Liver (tissue), 9 donors: ENCODE data around the gene PRKCD. TPM values are rescaled to one million over a fixed set of nuclear protein-coding genes. Genes with fewer than 3 reads are reported as not detected.

Experiments used
- DNase-seq: peaks from one replicate; pipeline ENCODE4 v3.0.0-alpha.2; 2017; ENCODE audit warnings: low spot score
- H3K27ac ChIP-seq, 2 donors: one replicate each; pipeline ENCODE4 v1.7.0; 2013; ENCODE audit warnings: inconsistent platforms in 2 of 2, low read length in 2 of 2, control low read depth in 1 of 2, low read depth in 1 of 2, mild to moderate bottlenecking in 1 of 2
- H3K27me3 ChIP-seq, 4 donors: one replicate each; pipeline versions ENCODE4 v1.6.1 to v1.7.0; 2013; ENCODE audit warnings: low read length in 3 of 4, inconsistent platforms in 1 of 4, mild to moderate bottlenecking in 1 of 4, moderate library complexity in 1 of 4; ENCODE audit not compliant: control insufficient read depth in 4 of 4, insufficient read depth in 4 of 4
- H3K36me3 ChIP-seq, 4 donors: one replicate each; pipeline versions ENCODE4 v1.6.1 to v1.7.0; 2013; ENCODE audit warnings: low read length in 3 of 4, mild to moderate bottlenecking in 3 of 4, low read depth in 1 of 4, moderate library complexity in 1 of 4; ENCODE audit not compliant: control insufficient read depth in 4 of 4, insufficient read depth in 3 of 4
- H3K4me1 ChIP-seq, 4 donors: one replicate each; pipeline versions ENCODE4 v1.6.1 to v1.7.0; 2013; ENCODE audit warnings: low read length in 3 of 4, mild to moderate bottlenecking in 3 of 4, moderate library complexity in 1 of 4; ENCODE audit not compliant: control insufficient read depth in 4 of 4, insufficient read depth in 4 of 4
- H3K4me3 ChIP-seq, 3 donors: one replicate each; pipeline versions ENCODE4 v1.6.1 to v1.7.0; 2013; ENCODE audit warnings: low read length in 3 of 3, control low read depth in 1 of 3, low read depth in 1 of 3, mild to moderate bottlenecking in 1 of 3
- H3K9ac ChIP-seq, 2 donors: one replicate each; pipeline ENCODE4 v1.7.0; 2013; ENCODE audit warnings: low read length in 2 of 2, mild to moderate bottlenecking in 2 of 2, moderate library complexity in 2 of 2, control low read depth in 1 of 2, low read depth in 1 of 2
- H3K9me3 ChIP-seq, 4 donors: one replicate each; pipeline versions ENCODE4 v1.6.1 to v1.7.0; 2013; ENCODE audit warnings: low read length in 3 of 4; ENCODE audit not compliant: control insufficient read depth in 4 of 4
- ATF3 ChIP-seq: IDR thresholded peaks from 2 replicates; pipeline ENCODE4 v1.6.1; 2016; ENCODE audit warnings: antibody characterized with exemption
- CTCF ChIP-seq: fragments of 150-350 bp; IDR thresholded peaks from 2 replicates; pipeline ENCODE4 v1.5.1; 2017; ENCODE audit warnings: improper control_type of control experiment, low read depth, low read length; ENCODE audit not compliant: missing input control
- EGR1 ChIP-seq, 2 donors: IDR thresholded peaks; 2 replicates each; pipeline ENCODE4 v1.6.1; 2016 to 2018; ENCODE audit warnings: antibody characterized with exemption in 2 of 2, low read depth in 2 of 2
- FOXA1 ChIP-seq: IDR thresholded peaks from 2 replicates; pipeline ENCODE4 v1.6.1; 2016; ENCODE audit warnings: antibody characterized with exemption
- FOXA2 ChIP-seq: IDR thresholded peaks from 2 replicates; pipeline ENCODE4 v1.6.1; 2016; ENCODE audit warnings: antibody characterized with exemption
- GABPA ChIP-seq, 2 donors: IDR thresholded peaks in 1 of 2; conservative IDR thresholded peaks in 1 of 2; 2 replicates each; pipeline ENCODE4 v1.6.1; 2016; ENCODE audit warnings: antibody characterized with exemption in 2 of 2, mild to moderate bottlenecking in 1 of 2, moderate library complexity in 1 of 2
- HNF4A ChIP-seq, 2 donors: conservative IDR thresholded peaks; 2 replicates each; pipeline ENCODE4 v1.6.1; 2016; ENCODE audit warnings: antibody characterized with exemption in 2 of 2, mild to moderate bottlenecking in 2 of 2
- HNF4G ChIP-seq: IDR thresholded peaks from 2 replicates; pipeline ENCODE4 v1.6.1; 2016; ENCODE audit warnings: antibody characterized with exemption
- JUND ChIP-seq, 2 donors: IDR thresholded peaks; 2 replicates each; pipeline ENCODE4 v1.6.1; 2016; ENCODE audit warnings: antibody characterized with exemption in 2 of 2
- MAX ChIP-seq: IDR thresholded peaks from 2 replicates; pipeline ENCODE4 v1.6.1; 2016; ENCODE audit warnings: antibody characterized with exemption
- NR2F2 ChIP-seq: IDR thresholded peaks from 2 replicates; pipeline ENCODE4 v1.6.1; 2016; ENCODE audit warnings: antibody characterized with exemption
- RAD21 ChIP-seq, 2 donors: IDR thresholded peaks; 2 replicates each; pipeline ENCODE4 v1.6.1; 2016; ENCODE audit warnings: antibody characterized with exemption in 2 of 2, mild to moderate bottlenecking in 2 of 2
- REST ChIP-seq: IDR thresholded peaks from 2 replicates; pipeline ENCODE4 v1.6.1; 2016; ENCODE audit warnings: antibody characterized with exemption, mild to moderate bottlenecking
- RXRA ChIP-seq, 2 donors: IDR thresholded peaks; 2 replicates each; pipeline ENCODE4 v1.6.1; 2017 to 2018; ENCODE audit warnings: antibody characterized with exemption in 2 of 2, mild to moderate bottlenecking in 1 of 2
- SP1 ChIP-seq: IDR thresholded peaks from 2 replicates; pipeline ENCODE4 v1.6.1; 2018; ENCODE audit warnings: antibody characterized with exemption, mild to moderate bottlenecking
- TAF1 ChIP-seq: conservative IDR thresholded peaks from 2 replicates; pipeline ENCODE4 v1.6.1; 2016; ENCODE audit warnings: antibody characterized with exemption, mild to moderate bottlenecking
- YY1 ChIP-seq: IDR thresholded peaks from 2 replicates; pipeline ENCODE4 v1.6.1; 2016; ENCODE audit warnings: antibody characterized with exemption, mild to moderate bottlenecking
- ZBTB33 ChIP-seq: IDR thresholded peaks from 2 replicates; pipeline ENCODE4 v1.6.1; 2016; ENCODE audit warnings: antibody characterized with exemption
- WGBS: extraction: QIAGEN DNeasy Blood & Tissue Kit; methylation state at CpG from one replicate; pipeline ENCODE4 v1.1.7; 2013; 5-methylcytosine and 5-hydroxymethylcytosine counted together
- polyA plus RNA-seq, 2 donors: library from polyadenylated mRNA; stranded (reverse) in 1 of 2; unstranded in 1 of 2; fragments of 200-250 nt in 1 of 2; fragments of >200 nt in 1 of 2; fragmentation: Nextera tagmentation in 1 of 2; extraction: Ambion mirVana in 1 of 2; gene quantifications; one replicate each; pipeline versions ENCODE4 v1.2.1 to v1.2.3, GENCODE V29; 2013 to 2015
- total RNA-seq, 2 donors: library from RNA; depleted of rRNA; stranded (reverse); fragments of >200 nt; gene quantifications; one replicate each; pipeline ENCODE4 v1.2.3, GENCODE V29; 2014
- donor health status: healthy.
- donor health status: healthy.
- donor health status: healthy.
- donor health status: healthy.
- donor health status: healthy.

The PRKCD gene
- total and polyA plus RNA-seq, 4 donors: 3.1 to 7.3 (median 3.4) TPM

- no peak for DNase-seq
- no peaks in the 10 kb centered on the region for H3K9me3 ChIP-seq
- H3K27ac ChIP-seq: no peak overlapping the region
- H3K27me3 ChIP-seq: no peaks in the 10 kb centered on the region
- no peak overlapping the region for H3K4me3 ChIP-seq
- peaks cover 0 to 2% (median 1%) of the 10 kb centered on the region in 4 donors for H3K4me1 ChIP-seq
- 85% methylated on average over 7 of the region's 7 CpGs for WGBS
- no peak overlapping the region for H3K9ac ChIP-seq
- no peaks in the 10 kb centered on the region for H3K36me3 ChIP-seq
- TF ChIP-seq ATF3 (no peak), MAX (no peak), FOXA2 (no peak), CTCF (no peak), GABPA (IDR thresholded peaks at IDR 0.05 in 1 of 2, conservative IDR thresholded peaks at IDR 0.05 in 1 of 2) (no peak), SP1 (no peak), REST (no peak), HNF4A (conservative IDR thresholded peaks at IDR 0.05) (no peak), JUND (IDR thresholded peaks at IDR 0.05) (no peak), YY1 (no peak), RXRA (IDR thresholded peaks at IDR 0.05) (no peak), EGR1 (IDR thresholded peaks at IDR 0.05; ENCODE audit: low read depth in 2 of 2) (no peak), ZBTB33 (no peak), FOXA1 (no peak), RAD21 (IDR thresholded peaks at IDR 0.05) (no peak), TAF1 (no peak), HNF4G (no peak), NR2F2 (no peak)
Observed at GRCh38 chr3:53198996-53199395, 38.0 kb downstream of the PRKCD start.
